K562 (cell line): ENCODE results near the gene POLD2. TPM values are rescaled to one million over a fixed set of nuclear protein-coding genes. Genes with fewer than 3 reads are reported as not detected.

Experiments used
- BACH1 ChIP-seq: fragments of 200-800 bp; sonication (Bioruptor generic); IDR thresholded peaks from 2 replicates; pipeline ENCODE4 v1.6.1; 2016; ENCODE audit warnings: missing genetic modification characterization, missing compliant biosample characterization
- BCOR ChIP-seq: fragments of 450-650 bp; IDR thresholded peaks from 2 replicates; pipeline ENCODE4 v1.6.1; 2016
- CHD1 ChIP-seq: fragments of 200-600 bp; sonication (generic); IDR thresholded peaks from one replicate; pipeline ENCODE4 v1.6.1; 2012; ENCODE audit warnings: mild to moderate bottlenecking, moderate library complexity, low read length, inconsistent platforms
- EP300 ChIP-seq: IDR thresholded peaks from 2 replicates; pipeline ENCODE4 v1.6.1; 2012; ENCODE audit warnings: low read length, improper control_type of control experiment
- ETV5 ChIP-seq: sonication (generic); formaldehyde crosslinking; IDR thresholded peaks from 2 replicates; pipeline ENCODE4 v1.4.0; 2020; ENCODE audit warnings: low read depth, mild to moderate bottlenecking, missing genetic modification reagents
- HES1 ChIP-seq: fragments of 450-650 bp; IDR thresholded peaks from 2 replicates; pipeline ENCODE4 v1.6.1; 2016; ENCODE audit warnings: low read depth, mild to moderate bottlenecking, moderate library complexity
- ILK ChIP-seq: fragments of 450-650 bp; IDR thresholded peaks from 2 replicates; pipeline ENCODE4 v1.6.1; 2016; ENCODE audit warnings: missing genetic modification characterization, low read depth, mild to moderate bottlenecking, missing compliant biosample characterization, moderate library complexity, borderline replicate concordance
- IRF2 ChIP-seq: sonication (generic); formaldehyde crosslinking; IDR thresholded peaks from 2 replicates; pipeline ENCODE4 v1.8.1; 2022; ENCODE audit warnings: mild to moderate bottlenecking, missing genetic modification reagents
- NR4A1 ChIP-seq, 2 experiments: fragments of 250-450 bp in 1 of 2; fragments of 450-650 bp in 1 of 2; sonication (Bioruptor Pico) in 1 of 2; IDR thresholded peaks; 2 replicates each; pipeline versions ENCODE4 v1.4.0 to v1.6.1; 2016 to 2020; ENCODE audit warnings: mild to moderate bottlenecking in 2 of 2, missing compliant biosample characterization in 1 of 2, missing genetic modification characterization in 1 of 2, moderate library complexity in 1 of 2
- PPARD ChIP-seq: fragments of 250-450 bp; sonication (Bioruptor Pico); IDR thresholded peaks from 2 replicates; pipeline ENCODE4 v1.8.0; 2022; ENCODE audit warnings: inconsistent platforms, mild to moderate bottlenecking, moderate library complexity
- ZBTB7A ChIP-seq: IDR thresholded peaks from 2 replicates; pipeline ENCODE4 v1.6.1; 2011; ENCODE audit warnings: low read depth, mild to moderate bottlenecking, low read length, moderate library complexity, borderline replicate concordance; ENCODE audit not compliant: control insufficient read depth
- ZFP1 ChIP-seq: fragments of 450-650 bp; formaldehyde crosslinking; IDR thresholded peaks from 2 replicates; pipeline ENCODE4 v1.4.0; 2020; ENCODE audit warnings: mild to moderate bottlenecking, mixed read lengths
- polyA plus RNA-seq, 8 experiments: library from polyadenylated mRNA; depleted of rRNA in 4 of 8; stranded (reverse) in 5 of 8; unstranded in 3 of 8; fragments of >200 nt; fragmentation: Nextera tagmentation in 2 of 8; fragmentation: Illumina TruSeq in 1 of 8; extraction: Ambion mirVana in 2 of 8; extraction: Trizol in 1 of 8; gene quantifications; 2 replicates each; pipeline versions ENCODE4 v1.2.1 to v1.2.3, GENCODE V29; 2011 to 2014; ENCODE audit warnings: inconsistent platforms in 1 of 8, missing spikeins in 1 of 8
- total RNA-seq, 7 experiments: library from RNA; depleted of rRNA in 6 of 7; stranded (reverse); fragments of >200 nt in 6 of 7; fragmentation: Illumina TruSeq in 2 of 7; extraction: Trizol in 2 of 7; gene quantifications; 2 replicates each; pipeline versions ENCODE4 v1.2.1 to v1.2.3, GENCODE V29; 2011 to 2021; ENCODE audit warnings: low replicate concordance in 1 of 7
- TF ChIP-seq, protein P1 (sequence below): sonication (generic); formaldehyde crosslinking; IDR thresholded peaks from 2 replicates; pipeline ENCODE4 v1.8.0; 2022; ENCODE audit warnings: mild to moderate bottlenecking, missing genetic modification reagents
- TF ChIP-seq, protein P2 (sequence below), 2 experiments: fragments of 450-650 bp in 1 of 2; sonication (generic) in 1 of 2; formaldehyde crosslinking in 1 of 2; IDR thresholded peaks; 2 replicates each; pipeline versions ENCODE4 v1.7.1 to v1.9.0; 2016 to 2022; ENCODE audit warnings: inconsistent platforms in 1 of 2, mild to moderate bottlenecking in 1 of 2, missing genetic modification reagents in 1 of 2

POLD2 gene
- total and polyA plus RNA-seq, 9 of the 15 experiments (the other 6 are each of a cell fraction or from before 2014, with no cell fraction given): 29.7 to 259 (median 225) TPM

DNA sequence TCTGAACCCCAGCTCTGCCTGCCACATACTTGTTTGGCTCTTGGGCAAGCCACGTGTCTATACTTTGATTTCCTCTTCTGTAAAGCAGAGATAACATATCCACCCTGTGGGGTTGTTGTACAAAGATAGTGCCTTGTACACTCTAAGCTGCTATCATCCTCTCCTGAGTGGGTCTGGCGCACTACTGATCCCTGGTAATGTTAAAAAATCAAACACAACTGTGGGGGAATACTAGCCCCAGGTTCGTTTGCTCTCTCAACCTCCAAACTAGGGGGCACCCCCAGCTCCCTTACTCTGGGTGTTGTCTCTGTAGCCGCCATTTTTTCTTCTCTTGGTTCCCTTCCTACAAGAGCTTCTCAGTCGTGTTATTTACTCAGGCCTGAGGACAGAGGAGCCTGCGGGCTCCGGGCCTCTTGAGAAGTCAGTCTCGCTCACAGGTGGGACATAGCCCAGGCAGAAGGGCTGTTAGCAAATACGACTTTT, 42.0 kb downstream of the POLD2 start (continued):
- TF ChIP-seq HES1 (peak; percentile 99), ETV5 (CRISPR knock-in tag) (no peak), ZBTB7A (no peak), PPARD (no peak), CHD1 (no peak), IRF2 (CRISPR knock-in tag) (no peak), EP300 (peak; percentile 91), BCOR (peak; percentile 89), NR4A1 (CRISPR knock-in tag; IDR thresholded peaks at IDR 0.05) (no peak), NR4A1 (tag; IDR thresholded peaks at IDR 0.05) (peak; percentile 87; the same call in 1 of the 2 replicates), ILK (no peak), BACH1 (tag) (no peak), ZFP1 (no peak)
- TF ChIP-seq, protein P1, sequence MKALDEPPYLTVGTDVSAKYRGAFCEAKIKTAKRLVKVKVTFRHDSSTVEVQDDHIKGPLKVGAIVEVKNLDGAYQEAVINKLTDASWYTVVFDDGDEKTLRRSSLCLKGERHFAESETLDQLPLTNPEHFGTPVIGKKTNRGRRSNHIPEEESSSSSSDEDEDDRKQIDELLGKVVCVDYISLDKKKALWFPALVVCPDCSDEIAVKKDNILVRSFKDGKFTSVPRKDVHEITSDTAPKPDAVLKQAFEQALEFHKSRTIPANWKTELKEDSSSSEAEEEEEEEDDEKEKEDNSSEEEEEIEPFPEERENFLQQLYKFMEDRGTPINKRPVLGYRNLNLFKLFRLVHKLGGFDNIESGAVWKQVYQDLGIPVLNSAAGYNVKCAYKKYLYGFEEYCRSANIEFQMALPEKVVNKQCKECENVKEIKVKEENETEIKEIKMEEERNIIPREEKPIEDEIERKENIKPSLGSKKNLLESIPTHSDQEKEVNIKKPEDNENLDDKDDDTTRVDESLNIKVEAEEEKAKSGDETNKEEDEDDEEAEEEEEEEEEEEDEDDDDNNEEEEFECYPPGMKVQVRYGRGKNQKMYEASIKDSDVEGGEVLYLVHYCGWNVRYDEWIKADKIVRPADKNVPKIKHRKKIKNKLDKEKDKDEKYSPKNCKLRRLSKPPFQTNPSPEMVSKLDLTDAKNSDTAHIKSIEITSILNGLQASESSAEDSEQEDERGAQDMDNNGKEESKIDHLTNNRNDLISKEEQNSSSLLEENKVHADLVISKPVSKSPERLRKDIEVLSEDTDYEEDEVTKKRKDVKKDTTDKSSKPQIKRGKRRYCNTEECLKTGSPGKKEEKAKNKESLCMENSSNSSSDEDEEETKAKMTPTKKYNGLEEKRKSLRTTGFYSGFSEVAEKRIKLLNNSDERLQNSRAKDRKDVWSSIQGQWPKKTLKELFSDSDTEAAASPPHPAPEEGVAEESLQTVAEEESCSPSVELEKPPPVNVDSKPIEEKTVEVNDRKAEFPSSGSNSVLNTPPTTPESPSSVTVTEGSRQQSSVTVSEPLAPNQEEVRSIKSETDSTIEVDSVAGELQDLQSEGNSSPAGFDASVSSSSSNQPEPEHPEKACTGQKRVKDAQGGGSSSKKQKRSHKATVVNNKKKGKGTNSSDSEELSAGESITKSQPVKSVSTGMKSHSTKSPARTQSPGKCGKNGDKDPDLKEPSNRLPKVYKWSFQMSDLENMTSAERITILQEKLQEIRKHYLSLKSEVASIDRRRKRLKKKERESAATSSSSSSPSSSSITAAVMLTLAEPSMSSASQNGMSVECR (CRISPR knock-in tag): no peak
- TF ChIP-seq, protein P2, sequence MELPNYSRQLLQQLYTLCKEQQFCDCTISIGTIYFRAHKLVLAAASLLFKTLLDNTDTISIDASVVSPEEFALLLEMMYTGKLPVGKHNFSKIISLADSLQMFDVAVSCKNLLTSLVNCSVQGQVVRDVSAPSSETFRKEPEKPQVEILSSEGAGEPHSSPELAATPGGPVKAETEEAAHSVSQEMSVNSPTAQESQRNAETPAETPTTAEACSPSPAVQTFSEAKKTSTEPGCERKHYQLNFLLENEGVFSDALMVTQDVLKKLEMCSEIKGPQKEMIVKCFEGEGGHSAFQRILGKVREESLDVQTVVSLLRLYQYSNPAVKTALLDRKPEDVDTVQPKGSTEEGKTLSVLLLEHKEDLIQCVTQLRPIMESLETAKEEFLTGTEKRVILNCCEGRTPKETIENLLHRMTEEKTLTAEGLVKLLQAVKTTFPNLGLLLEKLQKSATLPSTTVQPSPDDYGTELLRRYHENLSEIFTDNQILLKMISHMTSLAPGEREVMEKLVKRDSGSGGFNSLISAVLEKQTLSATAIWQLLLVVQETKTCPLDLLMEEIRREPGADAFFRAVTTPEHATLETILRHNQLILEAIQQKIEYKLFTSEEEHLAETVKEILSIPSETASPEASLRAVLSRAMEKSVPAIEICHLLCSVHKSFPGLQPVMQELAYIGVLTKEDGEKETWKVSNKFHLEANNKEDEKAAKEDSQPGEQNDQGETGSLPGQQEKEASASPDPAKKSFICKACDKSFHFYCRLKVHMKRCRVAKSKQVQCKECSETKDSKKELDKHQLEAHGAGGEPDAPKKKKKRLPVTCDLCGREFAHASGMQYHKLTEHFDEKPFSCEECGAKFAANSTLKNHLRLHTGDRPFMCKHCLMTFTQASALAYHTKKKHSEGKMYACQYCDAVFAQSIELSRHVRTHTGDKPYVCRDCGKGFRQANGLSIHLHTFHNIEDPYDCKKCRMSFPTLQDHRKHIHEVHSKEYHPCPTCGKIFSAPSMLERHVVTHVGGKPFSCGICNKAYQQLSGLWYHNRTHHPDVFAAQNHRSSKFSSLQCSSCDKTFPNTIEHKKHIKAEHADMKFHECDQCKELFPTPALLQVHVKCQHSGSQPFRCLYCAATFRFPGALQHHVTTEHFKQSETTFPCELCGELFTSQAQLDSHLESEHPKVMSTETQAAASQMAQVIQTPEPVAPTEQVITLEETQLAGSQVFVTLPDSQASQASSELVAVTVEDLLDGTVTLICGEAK (IDR thresholded peaks at IDR 0.05): no peak
- TF ChIP-seq, protein P2 (CRISPR knock-in tag; IDR thresholded peaks at IDR 0.05): no peak
